Measurements from ENCODE around the gene MAML3. TPM values are rescaled to one million over a fixed set of nuclear protein-coding genes. Genes with fewer than 3 reads are reported as not detected.

The MAML3 gene
- total RNA-seq, result 1 to 10 TPM; 2.0 to 3.4 (median 2.7) TPM
- total RNA-seq (2013), result 1.3 TPM
- total RNA-seq, result 0.72 to 21.3 (median 11.0) reads per million in 29 experiments

- Histone ChIP-seq H3K27ac (ENCODE audit: low read length) (peak within 1 kb of the TSS; percentile 56), H3K9me3 (no peaks in the 10 kb centered on the region), H3K4me3 (ENCODE audit: control insufficient read depth in 1 of 2, extremely low read depth in 1 of 2, low read length in 1 of 2) (peak within 1 kb of the TSS; percentile 83 to 99), H3K4me1 (ENCODE audit: control insufficient read depth in 1 of 2, extremely low read depth in 1 of 2, insufficient read depth in 2 of 2, low read length in 2 of 2) (peaks cover 19 to 44% of the 10 kb centered on the region in 2 experiments), H3K27me3 (replicated peaks in 1 of 2; ENCODE audit: control insufficient read depth in 2 of 2, extremely low read depth in 1 of 2, insufficient read depth in 2 of 2, low read length in 1 of 2) (peaks cover 0 to 27% of the 10 kb centered on the region in 2 experiments), H3K36me3 (ENCODE audit: control insufficient read depth in 2 of 2, extremely low read depth in 1 of 2, insufficient read depth in 1 of 2, low read length in 1 of 2) (no peaks in the 10 kb centered on the region)
- Mint-ChIP-seq H3K27me3 (no peaks in the 10 kb centered on the region), H3K4me3 (peak within 1 kb of the TSS; percentile 94 to 96 (median 95)), H3K27ac (peak within 1 kb of the TSS; percentile 88 to 90), H3K4me1 (peaks cover 37 to 45% (median 37%) of the 10 kb centered on the region in 3 donors), H3K36me3 (no peaks in the 10 kb centered on the region), H3K9me3 (no peaks in the 10 kb centered on the region)
- ChIA-PET CTCF (interaction anchor here (0.7 to 1.4 kb wide), 3 partner anchors 31 to 137 kb away, joined by 3 to 4 read pairs (median 3); no protein-coding TSS in a partner anchor), POLR2A (interaction anchor here (0.7 to 1.1 kb wide), 2 partner anchors 15 to 60 kb away, joined by 3 read pairs; no protein-coding TSS in a partner anchor)
- peak; percentile 22 to 31 (median 28) for ATAC-seq (replicated peaks in 1 of 4)
- peak; percentile 68 to 86 (median 79) for DNase-seq
- 2% methylated on average over 52 of the region's 79 CpGs for WGBS (ENCODE audit: insufficient coverage)
These were observed at the start of gene MAML3 for GRCh38 chr4:140153718-140154571. Gene MAML3, minus strand, starts transcription at chr4:140154184. Its CDS starts 857 bp downstream, at chr4:140153327.

- Histone ChIP-seq H3K27me3 (replicated peaks in 1 of 2; ENCODE audit: control insufficient read depth in 2 of 2, extremely low read depth in 1 of 2, insufficient read depth in 2 of 2, low read length in 1 of 2) (peaks cover 0 to 3% of the 10 kb centered on the region in 2 experiments), H3K9me3 (peaks cover 3% of the 10 kb centered on the region), H3K4me1 (ENCODE audit: control insufficient read depth in 1 of 2, extremely low read depth in 1 of 2, insufficient read depth in 2 of 2, low read length in 2 of 2) (no peaks in the 10 kb centered on the region), H3K36me3 (ENCODE audit: control insufficient read depth in 2 of 2, extremely low read depth in 1 of 2, insufficient read depth in 1 of 2, low read length in 1 of 2) (no peaks in the 10 kb centered on the region), H3K4me3 (ENCODE audit: control insufficient read depth in 1 of 2, extremely low read depth in 1 of 2, low read length in 1 of 2) (no peak overlapping the region), H3K27ac (ENCODE audit: low read length) (no peak overlapping the region)
- CTCF ChIA-PET, result interaction anchor here in 1 of 2 donors (0.5 kb wide), 1 partner anchor 168 kb away, joined by 3 read pairs; no protein-coding TSS in a partner anchor
- ATAC-seq (replicated peaks in 1 of 4) (no peak), DNase-seq (no peak)
- POLR2A ChIA-PET, result interaction anchor here in 1 of 2 donors (0.7 kb wide), 1 partner anchor 195 kb away, joined by 4 read pairs; no protein-coding TSS in a partner anchor
- no CpG with 5 or more reads among the region's 1 CpG for WGBS (ENCODE audit: insufficient coverage)
- Mint-ChIP-seq H3K9me3 (peaks cover 4 to 8% (median 6%) of the 10 kb centered on the region in 3 donors), H3K27ac (no peak overlapping the region), H3K4me1 (no peaks in the 10 kb centered on the region), H3K4me3 (no peak overlapping the region), H3K27me3 (peaks cover 3 to 11% of the 10 kb centered on the region in 2 donors), H3K36me3 (no peaks in the 10 kb centered on the region)
These were observed 45.0 kb upstream of the MAML3 start for GRCh38 chr4:140198942-140199341.

- ATAC-seq (replicated peaks in 1 of 4) (no peak), DNase-seq (no peak)
- H3K9me3 ChIP-seq, result peaks cover 3% of the 10 kb centered on the region
- H3K27ac Mint-ChIP-seq, result no peak overlapping the region
- ChIA-PET CTCF (no interaction called here), POLR2A (no interaction called here)
- no peak overlapping the region for H3K4me3 ChIP-seq (ENCODE audit: control insufficient read depth in 1 of 2, extremely low read depth in 1 of 2, low read length in 1 of 2)
- no peaks in the 10 kb centered on the region for H3K36me3 ChIP-seq (ENCODE audit: control insufficient read depth in 2 of 2, extremely low read depth in 1 of 2, insufficient read depth in 1 of 2, low read length in 1 of 2)
- 88% methylated on average over 5 of the region's 6 CpGs for WGBS (ENCODE audit: insufficient coverage)
- no peaks in the 10 kb centered on the region for H3K4me1 Mint-ChIP-seq
- no peak overlapping the region for H3K27ac ChIP-seq (ENCODE audit: low read length)
- no peak overlapping the region for H3K4me3 Mint-ChIP-seq
- no peaks in the 10 kb centered on the region for H3K4me1 ChIP-seq (ENCODE audit: control insufficient read depth in 1 of 2, extremely low read depth in 1 of 2, insufficient read depth in 2 of 2, low read length in 2 of 2)
- peaks cover 0 to 3% of the 10 kb centered on the region in 2 experiments for H3K27me3 ChIP-seq (replicated peaks in 1 of 2; ENCODE audit: control insufficient read depth in 2 of 2, extremely low read depth in 1 of 2, insufficient read depth in 2 of 2, low read length in 1 of 2)
- peaks cover 4 to 8% (median 6%) of the 10 kb centered on the region in 3 donors for H3K9me3 Mint-ChIP-seq
- H3K27me3 Mint-ChIP-seq, result peaks cover 3 to 11% of the 10 kb centered on the region in 2 donors
- H3K36me3 Mint-ChIP-seq, result no peaks in the 10 kb centered on the region
These were observed 41.8 kb upstream of the MAML3 start for GRCh38 chr4:140195806-140196205.

DNA sequence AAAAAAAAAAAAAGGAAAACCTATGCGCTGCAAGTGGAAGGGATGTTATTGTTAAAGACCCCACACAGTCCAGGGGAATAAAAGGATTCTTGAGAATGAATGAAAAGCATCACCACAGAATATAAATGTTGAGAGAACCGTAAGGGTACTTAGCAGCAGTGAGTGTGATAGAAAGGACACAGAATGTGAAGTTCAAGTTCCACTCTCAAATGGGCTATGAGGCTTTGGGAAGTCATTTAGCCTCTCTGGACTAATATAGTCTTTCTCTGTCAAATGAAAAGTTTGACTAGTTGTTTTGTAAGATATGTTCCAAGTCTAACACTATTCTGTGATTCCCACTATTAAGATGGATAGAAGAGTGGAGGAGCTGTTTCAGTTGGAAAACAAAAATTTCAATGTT, 35.8 kb upstream of the MAML3 start:
- Histone ChIP-seq H3K9me3 (no peaks in the 10 kb centered on the region), H3K27me3 (replicated peaks in 1 of 2; ENCODE audit: control insufficient read depth in 2 of 2, extremely low read depth in 1 of 2, insufficient read depth in 2 of 2, low read length in 1 of 2) (no peaks in the 10 kb centered on the region), H3K36me3 (ENCODE audit: control insufficient read depth in 2 of 2, extremely low read depth in 1 of 2, insufficient read depth in 1 of 2, low read length in 1 of 2) (no peaks in the 10 kb centered on the region), H3K4me1 (ENCODE audit: control insufficient read depth in 1 of 2, extremely low read depth in 1 of 2, insufficient read depth in 2 of 2, low read length in 2 of 2) (no peaks in the 10 kb centered on the region), H3K27ac (ENCODE audit: low read length) (no peak overlapping the region), H3K4me3 (ENCODE audit: control insufficient read depth in 1 of 2, extremely low read depth in 1 of 2, low read length in 1 of 2) (no peak overlapping the region)
- Mint-ChIP-seq H3K4me3 (no peak overlapping the region), H3K36me3 (no peaks in the 10 kb centered on the region), H3K27me3 (no peaks in the 10 kb centered on the region), H3K4me1 (no peaks in the 10 kb centered on the region), H3K27ac (no peak overlapping the region), H3K9me3 (no peaks in the 10 kb centered on the region)
- ATAC-seq (replicated peaks in 1 of 4), result no peak
- CTCF ChIA-PET, result no interaction called here
- POLR2A ChIA-PET, result no interaction called here
- WGBS (ENCODE audit: insufficient coverage), result no CpG with 5 or more reads among the region's 2 CpGs
- DNase-seq, result no peak

DNA sequence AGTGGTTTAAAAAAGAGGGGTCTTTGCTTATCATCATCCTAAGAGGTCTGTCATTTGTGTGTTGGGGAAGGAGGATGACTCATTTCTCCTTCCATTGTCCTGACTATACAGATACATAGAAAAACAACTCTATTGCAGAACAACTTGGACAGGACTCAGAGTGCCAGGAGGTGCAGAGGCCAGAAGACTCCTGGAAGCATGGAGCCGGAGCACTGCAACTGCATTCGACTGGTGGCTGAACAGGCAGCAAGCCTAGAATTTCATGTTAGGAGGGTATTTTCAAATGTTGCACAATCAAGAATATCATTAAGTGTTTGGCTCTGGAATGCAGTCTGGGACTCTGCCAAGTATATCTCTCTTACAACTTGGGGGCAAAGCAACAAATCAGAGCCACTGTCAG, 35.0 kb upstream of the MAML3 start:
- ChIA-PET POLR2A (no interaction called here), CTCF (no interaction called here)
- Mint-ChIP-seq H3K27me3 (no peaks in the 10 kb centered on the region), H3K27ac (no peak overlapping the region), H3K36me3 (no peaks in the 10 kb centered on the region), H3K9me3 (no peaks in the 10 kb centered on the region), H3K4me1 (no peaks in the 10 kb centered on the region), H3K4me3 (no peak overlapping the region)
- Histone ChIP-seq H3K27me3 (replicated peaks in 1 of 2; ENCODE audit: control insufficient read depth in 2 of 2, extremely low read depth in 1 of 2, insufficient read depth in 2 of 2, low read length in 1 of 2) (no peaks in the 10 kb centered on the region), H3K36me3 (ENCODE audit: control insufficient read depth in 2 of 2, extremely low read depth in 1 of 2, insufficient read depth in 1 of 2, low read length in 1 of 2) (no peaks in the 10 kb centered on the region), H3K27ac (ENCODE audit: low read length) (no peak overlapping the region), H3K4me1 (ENCODE audit: control insufficient read depth in 1 of 2, extremely low read depth in 1 of 2, insufficient read depth in 2 of 2, low read length in 2 of 2) (no peaks in the 10 kb centered on the region), H3K9me3 (no peaks in the 10 kb centered on the region), H3K4me3 (ENCODE audit: control insufficient read depth in 1 of 2, extremely low read depth in 1 of 2, low read length in 1 of 2) (no peak overlapping the region)
- no peak for ATAC-seq (replicated peaks in 1 of 4)
- no peak for DNase-seq
- no CpG with 5 or more reads among the region's 2 CpGs for WGBS (ENCODE audit: insufficient coverage)

- no CpG with 5 or more reads among the region's 1 CpG for WGBS (ENCODE audit: insufficient coverage)
- POLR2A ChIA-PET, result no interaction called here
- H3K27me3 Mint-ChIP-seq, result no peaks in the 10 kb centered on the region
These were observed 33.3 kb upstream of the MAML3 start for GRCh38 chr4:140187316-140187695.

More at GRCh38 chr4:140187316-140187695, 33.3 kb upstream of the MAML3 start:
- no peaks in the 10 kb centered on the region for H3K9me3 ChIP-seq
- Mint-ChIP-seq H3K4me1 (no peaks in the 10 kb centered on the region), H3K4me3 (no peak overlapping the region), H3K36me3 (no peaks in the 10 kb centered on the region), H3K27ac (no peak overlapping the region), H3K9me3 (no peaks in the 10 kb centered on the region)
- no peaks in the 10 kb centered on the region for H3K27me3 ChIP-seq (replicated peaks in 1 of 2; ENCODE audit: control insufficient read depth in 2 of 2, extremely low read depth in 1 of 2, insufficient read depth in 2 of 2, low read length in 1 of 2)
- no peak overlapping the region for H3K4me3 ChIP-seq (ENCODE audit: control insufficient read depth in 1 of 2, extremely low read depth in 1 of 2, low read length in 1 of 2)
- DNase-seq (no peak), ATAC-seq (replicated peaks in 1 of 4) (no peak)
- no peak overlapping the region for H3K27ac ChIP-seq (ENCODE audit: low read length)
- CTCF ChIA-PET, result no interaction called here
- H3K36me3 ChIP-seq (ENCODE audit: control insufficient read depth in 2 of 2, extremely low read depth in 1 of 2, insufficient read depth in 1 of 2, low read length in 1 of 2), result no peaks in the 10 kb centered on the region
- H3K4me1 ChIP-seq (ENCODE audit: control insufficient read depth in 1 of 2, extremely low read depth in 1 of 2, insufficient read depth in 2 of 2, low read length in 2 of 2), result no peaks in the 10 kb centered on the region

All from T-cell (primary cell).